Measurements from ENCODE around the gene STK10.

DNA sequence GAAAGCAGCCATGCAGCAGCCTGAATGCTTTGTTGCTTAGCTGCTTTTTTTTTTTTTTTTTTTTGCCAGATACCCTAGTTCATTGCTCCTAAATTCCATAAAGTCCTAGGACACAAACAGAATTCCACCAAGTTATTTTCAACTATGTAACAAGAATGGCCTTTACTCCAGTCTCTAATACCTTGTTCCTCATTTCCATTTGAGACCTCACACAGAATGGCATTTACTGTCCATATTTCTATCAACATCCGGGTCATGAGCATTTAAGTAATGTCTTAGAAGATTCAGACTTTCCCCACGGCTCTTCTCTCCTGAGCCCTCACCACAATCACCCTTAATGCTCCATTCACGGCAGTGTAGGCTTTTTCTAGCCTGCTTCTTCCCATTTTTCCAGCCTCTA, 149.9 kb downstream of the STK10 start:
- TF ChIP-seq, protein P1, sequence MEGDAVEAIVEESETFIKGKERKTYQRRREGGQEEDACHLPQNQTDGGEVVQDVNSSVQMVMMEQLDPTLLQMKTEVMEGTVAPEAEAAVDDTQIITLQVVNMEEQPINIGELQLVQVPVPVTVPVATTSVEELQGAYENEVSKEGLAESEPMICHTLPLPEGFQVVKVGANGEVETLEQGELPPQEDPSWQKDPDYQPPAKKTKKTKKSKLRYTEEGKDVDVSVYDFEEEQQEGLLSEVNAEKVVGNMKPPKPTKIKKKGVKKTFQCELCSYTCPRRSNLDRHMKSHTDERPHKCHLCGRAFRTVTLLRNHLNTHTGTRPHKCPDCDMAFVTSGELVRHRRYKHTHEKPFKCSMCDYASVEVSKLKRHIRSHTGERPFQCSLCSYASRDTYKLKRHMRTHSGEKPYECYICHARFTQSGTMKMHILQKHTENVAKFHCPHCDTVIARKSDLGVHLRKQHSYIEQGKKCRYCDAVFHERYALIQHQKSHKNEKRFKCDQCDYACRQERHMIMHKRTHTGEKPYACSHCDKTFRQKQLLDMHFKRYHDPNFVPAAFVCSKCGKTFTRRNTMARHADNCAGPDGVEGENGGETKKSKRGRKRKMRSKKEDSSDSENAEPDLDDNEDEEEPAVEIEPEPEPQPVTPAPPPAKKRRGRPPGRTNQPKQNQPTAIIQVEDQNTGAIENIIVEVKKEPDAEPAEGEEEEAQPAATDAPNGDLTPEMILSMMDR (IDR thresholded peaks at IDR 0.05) = no peak
- TF ChIP-seq POLR2A (IDR thresholded peaks at IDR 0.05) = no peak
- TF ChIP-seq POLR2AphosphoS5 (IDR thresholded peaks at IDR 0.05) = no peak
- TF ChIP-seq EP300 (IDR thresholded peaks at IDR 0.05) = no peak

Data from stomach (tissue), 4 donors.